HCT116 (cell line): ENCODE data around the gene ITGA1. TPM values are rescaled to one million over a fixed set of nuclear protein-coding genes. Genes with fewer than 3 reads are reported as not detected.

Experiments
- ATAC-seq: fragments of 200-7000 bp; cut with Tn5 transposase; 2 replicates; pipeline ENCODE4 v1.9.1; 2020; ENCODE audit warnings: mild to moderate bottlenecking, moderate library complexity
- BruUV-seq: library from RNA; stranded (reverse); fragments of 400-500 nt; replicated peaks from 2 replicates; lab custom pipeline; 2021; lab: Mats Ljungman, UMichigan
- CTCF ChIA-PET: fragments of 300-600 bp; sonication (Branson Sonifier 250); formaldehyde crosslinking; loops from one replicate; lab custom pipeline; 2021; ENCODE audit warnings: antibody characterized with exemption; lab: Charles Lee
- POLR2A ChIA-PET: fragments of 300-600, 350-600 bp; sonication (Branson Sonifier 250); formaldehyde crosslinking; loops from one replicate; lab custom pipeline; 2021; ENCODE audit warnings: antibody characterized with exemption; lab: Charles Lee
- RAD21 ChIA-PET, 2 experiments: fragments of 300-600 bp; sonication (Branson Sonifier 250); formaldehyde crosslinking; loops; one replicate each; lab custom pipeline; 2023; ENCODE audit warnings: low total read pairs in 2 of 2; ENCODE audit not compliant: uncharacterized antibody in 2 of 2, unreplicated experiment in 2 of 2, low non-redundant PET in 1 of 2; lab: Charles Lee
- DNase-seq: peaks from one replicate; pipeline ENCODE4 v3.0.0-alpha.2; 2010; ENCODE audit warnings: low read depth, low spot score
- H2AFZ ChIP-seq: fragments of 200-600 bp; shearing (Covaris generic), sonication (generic); 2 replicates; pipeline ENCODE4 v1.6.1; 2017; ENCODE audit warnings: low read depth, mixed run types, mixed read lengths, antibody characterized with exemption, low read length; ENCODE audit not compliant: poor library complexity, severe bottlenecking
- H3K27ac ChIP-seq: 2 replicates; pipeline ENCODE4 v1.5.1; 2012; ENCODE audit warnings: low read depth, low read length
- H3K27me3 ChIP-seq: fragments of 200-600 bp; sonication (generic); 2 replicates; pipeline ENCODE4 v1.6.1; 2016; ENCODE audit warnings: mixed run types, low read length, mixed read lengths; ENCODE audit not compliant: insufficient read depth
- H3K36me3 ChIP-seq, 2 experiments: fragments of 200-500 bp in 1 of 2; fragments of 200-600 bp in 1 of 2; sonication (Bioruptor generic) in 1 of 2; sonication (generic) in 1 of 2; 2 replicates each; pipeline versions ENCODE4 v1.5.1 to v1.6.1; 2014 to 2016; ENCODE audit warnings: low read length in 2 of 2, inconsistent platforms in 1 of 2, mixed read lengths in 1 of 2, mixed run types in 1 of 2; ENCODE audit not compliant: insufficient read depth in 2 of 2, control insufficient read depth in 1 of 2
- H3K4me1 ChIP-seq, 2 experiments: fragments of 200-600 bp in 1 of 2; sonication (generic) in 1 of 2; 2 replicates each; pipeline versions ENCODE4 v1.5.1 to v1.6.1; 2012 to 2017; ENCODE audit warnings: low read length in 2 of 2, inconsistent platforms in 1 of 2, mild to moderate bottlenecking in 1 of 2, mixed read lengths in 1 of 2, mixed run types in 1 of 2, moderate library complexity in 1 of 2; ENCODE audit not compliant: insufficient read depth in 2 of 2, control insufficient read depth in 1 of 2
- H3K4me2 ChIP-seq: fragments of 200-600 bp; sonication (generic); 2 replicates; pipeline ENCODE4 v1.6.1; 2017; ENCODE audit warnings: mixed run types, low read length, mixed read lengths
- H3K4me3 ChIP-seq, 2 experiments: fragments of 200-600 bp in 1 of 2; sonication (generic) in 1 of 2; replicated peaks in 1 of 2; 2 replicates each; pipeline ENCODE4 v1.5.1; 2011 to 2016; ENCODE audit warnings: low read length in 2 of 2, control low read depth in 1 of 2, low read depth in 1 of 2, mild to moderate bottlenecking in 1 of 2, mixed read lengths in 1 of 2, mixed run types in 1 of 2
- H3K79me2 ChIP-seq: fragments of 200-600 bp; sonication (generic); 2 replicates; pipeline ENCODE4 v1.6.1; 2017; ENCODE audit warnings: mild to moderate bottlenecking, mixed run types, low read length, moderate library complexity, mixed read lengths; ENCODE audit not compliant: insufficient read depth
- H3K9ac ChIP-seq: fragments of 200-600 bp; sonication (generic); 2 replicates; pipeline ENCODE4 v1.6.1; 2016; ENCODE audit warnings: low read length, mixed read lengths
- H3K9me2 ChIP-seq: fragments of 200-600 bp; sonication (generic), shearing (Covaris generic); 2 replicates; pipeline ENCODE4 v1.6.1; 2017; ENCODE audit warnings: mixed run types, mild to moderate bottlenecking, moderate library complexity; ENCODE audit not compliant: insufficient read depth
- H3K9me3 ChIP-seq, 2 experiments: fragments of 200-500 bp in 1 of 2; fragments of 200-600 bp in 1 of 2; sonication (Bioruptor generic) in 1 of 2; sonication (generic) in 1 of 2; 2 replicates each; pipeline ENCODE4 v1.6.1; 2014 to 2017; ENCODE audit warnings: low read length in 2 of 2, mixed read lengths in 2 of 2, inconsistent platforms in 1 of 2, low read depth in 1 of 2, mild to moderate bottlenecking in 1 of 2, mixed run types in 1 of 2, moderate library complexity in 1 of 2; ENCODE audit not compliant: control insufficient read depth in 1 of 2, insufficient read depth in 1 of 2
- H4K20me1 ChIP-seq: fragments of 200-600 bp; sonication (generic), shearing (Covaris generic); 2 replicates; pipeline ENCODE4 v1.6.1; 2017; ENCODE audit warnings: mixed run types, mild to moderate bottlenecking, moderate library complexity; ENCODE audit not compliant: insufficient read depth
- CBX3 ChIP-seq: IDR thresholded peaks from 2 replicates; pipeline ENCODE4 v1.6.1; 2012; ENCODE audit warnings: low read depth
- FOSL1 ChIP-seq: IDR thresholded peaks from 2 replicates; pipeline ENCODE4 v1.6.1; 2012; ENCODE audit warnings: low read depth
- MAX ChIP-seq: IDR thresholded peaks from 2 replicates; pipeline ENCODE4 v1.6.1; 2012
- RAD21 ChIP-seq: IDR thresholded peaks from 2 replicates; pipeline ENCODE4 v1.6.1; 2012; ENCODE audit warnings: low read depth, mild to moderate bottlenecking
- REST ChIP-seq: IDR thresholded peaks from 2 replicates; pipeline ENCODE4 v1.6.1; 2012; ENCODE audit warnings: low read depth
- SIN3A ChIP-seq: IDR thresholded peaks from 2 replicates; pipeline ENCODE4 v1.6.1; 2012; ENCODE audit warnings: low read depth
- SRF ChIP-seq: IDR thresholded peaks from 2 replicates; pipeline ENCODE4 v1.6.1; 2012; ENCODE audit warnings: low read depth
- ZBTB33 ChIP-seq: IDR thresholded peaks from 2 replicates; pipeline ENCODE4 v1.6.1; 2011; ENCODE audit warnings: mild to moderate bottlenecking, low read length, moderate library complexity; ENCODE audit not compliant: insufficient replicate concordance; ENCODE audit errors: extremely low read depth
- intact Hi-C: fragments of 100-400 bp; cut with micrococcal nuclease; formaldehyde crosslinking; loops from 2 replicates; pipeline ENCODE4 v1.10.0; 2022
- total RNA-seq: library from RNA; stranded (reverse); gene quantifications from one replicate; pipeline ENCODE4 v1.2.1, GENCODE V29; 2021; ENCODE audit not compliant: unreplicated experiment

Gene ITGA1
- total RNA-seq, 1 experiment from 2014 or later: 1.8 TPM

- Histone ChIP-seq H3K4me2 (no peak overlapping the region), H3K27me3 (no peaks in the 10 kb centered on the region), H3K9me3 (no peaks in the 10 kb centered on the region), H3K27ac (no peak overlapping the region), H3K9me2 (no peaks in the 10 kb centered on the region), H3K79me2 (no peaks in the 10 kb centered on the region)
- ChIA-PET CTCF (no interaction called here), RAD21 (no interaction called here), POLR2A (no interaction called here)
- no peak for ATAC-seq
- BruUV-seq: no TSS peak
- TF ChIP-seq SRF (no peak), REST (no peak), MAX (no peak), RAD21 (no peak), SIN3A (no peak), ZBTB33 (no peak), FOSL1 (no peak), CBX3 (no peak)
- TF ChIP-seq, all 23 proteins: peak for 0
- H3K9ac ChIP-seq: no peak overlapping the region
- H2AFZ ChIP-seq: no peak overlapping the region
- H3K4me1 ChIP-seq: peaks cover 0 to 6% of the 10 kb centered on the region in 2 experiments; a peak in 2 of 4 replicates
- H3K4me3 ChIP-seq: no peak overlapping the region
- intact Hi-C loops: no loop called here
- H4K20me1 ChIP-seq: no peaks in the 10 kb centered on the region
- H3K36me3 ChIP-seq: no peaks in the 10 kb centered on the region
- DNase-seq: no peak
Measured at GRCh38 chr5:52837068-52837467, 49.4 kb downstream of the ITGA1 start.
